Neural progenitor cell (in vitro differentiated cells): ENCODE data around the gene KCNK10.

Experiments used
- CTCF ChIP-seq: fragments of 200-600 bp; sonication (generic); IDR thresholded peaks from 2 replicates; pipeline ENCODE4 v1.5.1; 2017; ENCODE audit warnings: antibody characterized with exemption, mild to moderate bottlenecking
- EZH2 ChIP-seq: fragments of 200-600 bp; sonication (generic); IDR thresholded peaks from 2 replicates; pipeline ENCODE4 v1.6.1; 2017; ENCODE audit warnings: antibody characterized with exemption, mild to moderate bottlenecking, moderate library complexity
- EZH2phosphoT487 ChIP-seq: fragments of 200-600 bp; sonication (generic); IDR thresholded peaks from 2 replicates; pipeline ENCODE4 v1.6.1; 2017; ENCODE audit warnings: antibody characterized with exemption

- TF ChIP-seq CTCF (no peak), EZH2phosphoT487 (no peak), EZH2 (no peak)
Measured at GRCh38 chr14:88323523-88324199, 592 bp upstream of the KCNK10 start.
